ENCODE results near the gene DMC1. TPM values are rescaled to one million over a fixed set of nuclear protein-coding genes. Genes with fewer than 3 reads are reported as not detected.

DMC1 gene
- total RNA-seq, 1 donor from 2014 or later = 22.8 TPM

DNA sequence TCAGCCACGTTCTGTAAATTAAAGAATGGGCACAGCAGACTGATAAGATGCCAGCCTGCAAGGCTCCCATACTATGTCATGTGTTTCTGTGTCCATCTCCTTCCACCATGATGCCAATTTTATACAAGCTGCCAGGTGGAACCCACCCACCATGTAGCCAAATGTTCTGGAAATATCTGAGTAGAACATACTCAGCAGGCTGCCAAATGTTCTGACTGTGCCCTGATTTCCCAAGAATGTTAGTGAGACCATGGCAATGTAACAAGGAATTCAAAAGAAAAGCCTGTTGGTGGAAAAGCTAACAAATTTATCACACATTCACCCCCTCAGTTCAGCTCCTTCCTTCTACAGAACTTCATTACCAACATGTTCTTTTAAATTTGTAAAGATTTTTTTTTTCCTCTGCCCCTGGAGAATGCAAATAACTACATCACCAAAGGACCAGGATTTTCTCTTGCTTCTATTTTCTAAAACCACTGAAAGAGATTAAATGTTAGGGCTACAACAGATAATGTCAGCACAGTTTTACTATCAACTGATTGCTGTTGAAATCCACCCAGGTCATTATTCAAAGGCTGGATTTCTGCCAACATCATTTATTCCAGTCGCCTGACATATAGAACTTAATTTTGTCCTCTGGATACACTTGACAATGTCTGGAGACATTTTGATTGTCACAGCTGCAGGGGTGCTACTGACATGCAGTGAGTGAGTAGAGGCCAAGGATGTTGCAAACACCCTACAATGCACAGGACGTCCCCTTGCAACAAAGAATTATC, 3.1 kb downstream of the DMC1 start:
- H3K4me2 ChIP-seq = no peak overlapping the region
- no peaks in the 10 kb centered on the region for H3K27me3 Mint-ChIP-seq (ENCODE audit: insufficient read depth, low read depth)
- H3K79me2 ChIP-seq (ENCODE audit: low read depth) = peaks cover 5% of the 10 kb centered on the region
- no peaks in the 10 kb centered on the region for H4K20me1 ChIP-seq (ENCODE audit: low read depth)
- no peaks in the 10 kb centered on the region for H3K27me3 ChIP-seq
- no peaks in the 10 kb centered on the region for H3K36me3 ChIP-seq
- no peak overlapping the region for H3K9ac ChIP-seq
- H3K36me3 Mint-ChIP-seq = no peaks in the 10 kb centered on the region
- H3F3A ChIP-seq (ENCODE audit: low read depth) = peaks cover 31% of the 10 kb centered on the region
- no peak overlapping the region for H3K4me3 Mint-ChIP-seq
- H3K4me1 Mint-ChIP-seq = peaks cover 23% of the 10 kb centered on the region
- TF ChIP-seq, protein P1, sequence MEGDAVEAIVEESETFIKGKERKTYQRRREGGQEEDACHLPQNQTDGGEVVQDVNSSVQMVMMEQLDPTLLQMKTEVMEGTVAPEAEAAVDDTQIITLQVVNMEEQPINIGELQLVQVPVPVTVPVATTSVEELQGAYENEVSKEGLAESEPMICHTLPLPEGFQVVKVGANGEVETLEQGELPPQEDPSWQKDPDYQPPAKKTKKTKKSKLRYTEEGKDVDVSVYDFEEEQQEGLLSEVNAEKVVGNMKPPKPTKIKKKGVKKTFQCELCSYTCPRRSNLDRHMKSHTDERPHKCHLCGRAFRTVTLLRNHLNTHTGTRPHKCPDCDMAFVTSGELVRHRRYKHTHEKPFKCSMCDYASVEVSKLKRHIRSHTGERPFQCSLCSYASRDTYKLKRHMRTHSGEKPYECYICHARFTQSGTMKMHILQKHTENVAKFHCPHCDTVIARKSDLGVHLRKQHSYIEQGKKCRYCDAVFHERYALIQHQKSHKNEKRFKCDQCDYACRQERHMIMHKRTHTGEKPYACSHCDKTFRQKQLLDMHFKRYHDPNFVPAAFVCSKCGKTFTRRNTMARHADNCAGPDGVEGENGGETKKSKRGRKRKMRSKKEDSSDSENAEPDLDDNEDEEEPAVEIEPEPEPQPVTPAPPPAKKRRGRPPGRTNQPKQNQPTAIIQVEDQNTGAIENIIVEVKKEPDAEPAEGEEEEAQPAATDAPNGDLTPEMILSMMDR (IDR thresholded peaks at IDR 0.05) = no peak
- TF ChIP-seq EZH2 (IDR thresholded peaks at IDR 0.05) = no peak
- no peak for TF ChIP-seq EZH2phosphoT487 (IDR thresholded peaks at IDR 0.05)
- H3K27ac Mint-ChIP-seq = no peak overlapping the region
- no peaks in the 10 kb centered on the region for H3K9me3 Mint-ChIP-seq
- no peak for DNase-seq (ENCODE audit: low spot score)
- no peak overlapping the region for H3K4me3 ChIP-seq
- H3K9me3 ChIP-seq (ENCODE audit: low read depth) = no peaks in the 10 kb centered on the region
- no peak overlapping the region for H2AFZ ChIP-seq (replicated peaks)
- no peak overlapping the region for H3K27ac ChIP-seq
- peaks cover 9% of the 10 kb centered on the region for H3K4me1 ChIP-seq

- H3K27ac Mint-ChIP-seq = no peak overlapping the region
- Histone ChIP-seq H2AFZ (replicated peaks) (no peak overlapping the region), H3F3A (ENCODE audit: low read depth) (peaks cover 18% of the 10 kb centered on the region), H3K79me2 (ENCODE audit: low read depth) (peaks cover 5% of the 10 kb centered on the region), H3K4me1 (no peaks in the 10 kb centered on the region), H3K4me2 (no peak overlapping the region), H3K27ac (no peak overlapping the region), H3K9me3 (ENCODE audit: low read depth) (no peaks in the 10 kb centered on the region), H3K4me3 (no peak overlapping the region), H4K20me1 (ENCODE audit: low read depth) (no peaks in the 10 kb centered on the region), H3K9ac (no peak overlapping the region), H3K36me3 (no peaks in the 10 kb centered on the region), H3K27me3 (no peaks in the 10 kb centered on the region)
- H3K4me1 Mint-ChIP-seq = peaks cover 11% of the 10 kb centered on the region
- DNase-seq (ENCODE audit: low spot score) = no peak
- no peaks in the 10 kb centered on the region for H3K36me3 Mint-ChIP-seq
- no peaks in the 10 kb centered on the region for H3K9me3 Mint-ChIP-seq
- no peak overlapping the region for H3K4me3 Mint-ChIP-seq
- TF ChIP-seq EZH2phosphoT487 (IDR thresholded peaks at IDR 0.05) (no peak), EZH2 (IDR thresholded peaks at IDR 0.05) (no peak)
- TF ChIP-seq, protein P1 (IDR thresholded peaks at IDR 0.05) = no peak
- no peaks in the 10 kb centered on the region for H3K27me3 Mint-ChIP-seq (ENCODE audit: insufficient read depth, low read depth)
Measured at GRCh38 chr22:38565441-38565840, 4.5 kb downstream of the DMC1 start.

DNA sequence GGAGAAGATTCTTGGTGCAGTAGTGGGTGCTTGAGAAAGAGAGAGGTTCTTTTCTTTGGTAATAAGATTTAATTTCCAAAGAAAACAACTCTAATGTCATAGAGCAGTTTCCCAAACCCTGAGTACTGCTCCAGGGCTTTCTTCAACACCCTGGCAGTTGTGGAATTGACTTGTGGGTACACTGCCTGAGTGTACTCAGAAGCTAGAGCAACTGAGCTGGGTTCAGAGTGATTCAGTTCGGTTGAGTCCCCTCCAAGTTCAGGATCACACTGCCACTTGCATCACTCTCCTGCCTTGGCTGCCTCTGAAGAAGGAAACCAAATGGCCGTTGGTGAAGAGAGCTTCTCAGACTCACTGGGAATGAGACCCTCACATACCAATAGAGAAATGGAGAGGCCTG, 5.3 kb downstream of the DMC1 start:
- Histone ChIP-seq H2AFZ (replicated peaks) (no peak overlapping the region), H3K9me3 (ENCODE audit: low read depth) (no peaks in the 10 kb centered on the region), H3K4me2 (no peak overlapping the region), H4K20me1 (ENCODE audit: low read depth) (no peaks in the 10 kb centered on the region), H3K36me3 (no peaks in the 10 kb centered on the region), H3F3A (ENCODE audit: low read depth) (peaks cover 17% of the 10 kb centered on the region), H3K9ac (no peak overlapping the region), H3K27me3 (no peaks in the 10 kb centered on the region), H3K27ac (no peak overlapping the region), H3K4me3 (no peak overlapping the region), H3K4me1 (no peaks in the 10 kb centered on the region), H3K79me2 (ENCODE audit: low read depth) (peaks cover 5% of the 10 kb centered on the region)
- Mint-ChIP-seq H3K36me3 (no peaks in the 10 kb centered on the region), H3K9me3 (no peaks in the 10 kb centered on the region), H3K4me3 (no peak overlapping the region), H3K4me1 (peaks cover 11% of the 10 kb centered on the region), H3K27me3 (ENCODE audit: insufficient read depth, low read depth) (no peaks in the 10 kb centered on the region), H3K27ac (no peak overlapping the region)
- no peak for DNase-seq (ENCODE audit: low spot score)
- TF ChIP-seq EZH2 (IDR thresholded peaks at IDR 0.05) (no peak), EZH2phosphoT487 (IDR thresholded peaks at IDR 0.05) (no peak)
- TF ChIP-seq, protein P1 (IDR thresholded peaks at IDR 0.05) = no peak

Measured in neural progenitor cell (in vitro differentiated cells).